HepG2 (cell line): ENCODE measurements around the gene SNAI3. TPM values are rescaled to one million over a fixed set of nuclear protein-coding genes. Genes with fewer than 3 reads are reported as not detected.

Source experiments
- ARHGAP35 ChIP-seq: sonication (generic); formaldehyde crosslinking; IDR thresholded peaks from 2 replicates; pipeline ENCODE4 v1.9.0; 2022; ENCODE audit warnings: mild to moderate bottlenecking, inconsistent platforms, moderate library complexity, missing genetic modification reagents, borderline replicate concordance
- CHCHD3 ChIP-seq: sonication (generic); formaldehyde crosslinking; IDR thresholded peaks from 2 replicates; pipeline ENCODE4 v1.8.0; 2022; ENCODE audit warnings: mild to moderate bottlenecking, missing genetic modification reagents, moderate library complexity
- ETV6 ChIP-seq: sonication (generic); formaldehyde crosslinking; conservative IDR thresholded peaks from 2 replicates; pipeline ENCODE4 v1.4.0; 2020; ENCODE audit warnings: missing genetic modification reagents
- EZH2 ChIP-seq: conservative IDR thresholded peaks from 2 replicates; pipeline ENCODE4 v1.6.1; 2012; ENCODE audit warnings: mild to moderate bottlenecking, low read depth, low read length, moderate library complexity
- FOSL1 ChIP-seq: sonication (generic); formaldehyde crosslinking; IDR thresholded peaks from 2 replicates; pipeline ENCODE4 v1.9.0; 2021; ENCODE audit warnings: missing genetic modification reagents, borderline replicate concordance
- ISX ChIP-seq: sonication (generic); formaldehyde crosslinking; conservative IDR thresholded peaks from 2 replicates; pipeline ENCODE4 v1.5.0; 2020; ENCODE audit warnings: missing genetic modification reagents
- KDM4B ChIP-seq: sonication (generic); formaldehyde crosslinking; IDR thresholded peaks from 2 replicates; pipeline ENCODE4 v1.4.0; 2020; ENCODE audit warnings: missing genetic modification reagents
- KDM6A ChIP-seq: IDR thresholded peaks from 2 replicates; pipeline ENCODE4 v1.6.1; 2016; ENCODE audit warnings: low read depth
- NBN ChIP-seq: fragments of 450-650 bp; conservative IDR thresholded peaks from 2 replicates; pipeline ENCODE4 v1.6.1; 2017
- NCOA1 ChIP-seq: sonication (generic); formaldehyde crosslinking; IDR thresholded peaks from 2 replicates; pipeline ENCODE4 v1.9.0; 2021; ENCODE audit warnings: missing genetic modification reagents
- PHF5A ChIP-seq: IDR thresholded peaks from one replicate; pipeline ENCODE4 v1.6.1; 2018; ENCODE audit warnings: low read depth, missing genetic modification reagents; ENCODE audit not compliant: unreplicated experiment
- RARG ChIP-seq: sonication (generic); formaldehyde crosslinking; IDR thresholded peaks from 2 replicates; pipeline ENCODE4 v1.4.0; 2020; ENCODE audit warnings: low read depth, mild to moderate bottlenecking, missing genetic modification reagents
- SMYD3 ChIP-seq: sonication (generic); formaldehyde crosslinking; IDR thresholded peaks from 2 replicates; pipeline ENCODE4 v1.8.1; 2023; ENCODE audit warnings: mild to moderate bottlenecking, missing genetic modification reagents
- SP2 ChIP-seq: sonication (generic); formaldehyde crosslinking; IDR thresholded peaks from 2 replicates; pipeline ENCODE4 v1.5.1; 2020; ENCODE audit warnings: mild to moderate bottlenecking, missing genetic modification reagents
- ZBTB20 ChIP-seq: sonication (generic); formaldehyde crosslinking; IDR thresholded peaks from 2 replicates; pipeline ENCODE4 v1.8.1; 2023; ENCODE audit warnings: missing genetic modification reagents, low read depth, mild to moderate bottlenecking, borderline replicate concordance
- ZNF280B ChIP-seq: sonication (generic); formaldehyde crosslinking; IDR thresholded peaks from 2 replicates; pipeline ENCODE4 v1.5.0; 2020; ENCODE audit warnings: missing genetic modification reagents, mild to moderate bottlenecking, borderline replicate concordance
- ZNF556 ChIP-seq: sonication (generic); formaldehyde crosslinking; IDR thresholded peaks from 2 replicates; pipeline ENCODE4 v1.4.0; 2020; ENCODE audit warnings: mild to moderate bottlenecking, missing genetic modification reagents, borderline replicate concordance
- ZNF678 ChIP-seq: sonication (generic); formaldehyde crosslinking; IDR thresholded peaks from 2 replicates; pipeline ENCODE4 v1.4.0; 2020; ENCODE audit warnings: mild to moderate bottlenecking, missing genetic modification reagents
- ZNF83 ChIP-seq: sonication (generic); formaldehyde crosslinking; IDR thresholded peaks from 2 replicates; pipeline ENCODE4 v1.4.0; 2020; ENCODE audit warnings: missing genetic modification reagents, mild to moderate bottlenecking, borderline replicate concordance
- ZNF879 ChIP-seq: sonication (generic); formaldehyde crosslinking; IDR thresholded peaks from 2 replicates; pipeline ENCODE4 v1.8.1; 2023; ENCODE audit warnings: missing genetic modification reagents
- polyA plus RNA-seq, 8 experiments: library from polyadenylated mRNA; depleted of rRNA in 3 of 8; stranded (reverse) in 7 of 8; unstranded in 1 of 8; fragments of >200 nt; fragmentation: Illumina TruSeq in 4 of 8; extraction: Trizol in 4 of 8; gene quantifications; 2 replicates each; pipeline versions ENCODE4 v1.2.1 to v1.2.3, GENCODE V29; 2011 to 2016; ENCODE audit warnings: low read depth in 4 of 8, missing spikeins in 1 of 8, mixed read lengths in 1 of 8; ENCODE audit not compliant: insufficient read depth in 1 of 8
- total RNA-seq, 5 experiments: library from RNA; depleted of rRNA; stranded (reverse); fragments of >200 nt; fragmentation: Illumina TruSeq; extraction: Trizol; gene quantifications; 2 replicates each; pipeline ENCODE4 v1.2.3, GENCODE V29; 2016; ENCODE audit warnings: low read depth in 1 of 5
- TF ChIP-seq, protein P1 (sequence below): sonication (generic); formaldehyde crosslinking; IDR thresholded peaks from 2 replicates; pipeline ENCODE4 v1.4.0; 2020; ENCODE audit warnings: missing genetic modification reagents
- TF ChIP-seq, protein P2 (sequence below): IDR thresholded peaks from 2 replicates; pipeline ENCODE4 v1.4.0; 2020; ENCODE audit warnings: mild to moderate bottlenecking, missing genetic modification reagents

Gene SNAI3
- total and polyA plus RNA-seq, 2 of the 13 experiments (the other 11 are each of a cell fraction or from before 2014, with no cell fraction given): 0.09 to 0.18 TPM

- TF ChIP-seq, protein P1, sequence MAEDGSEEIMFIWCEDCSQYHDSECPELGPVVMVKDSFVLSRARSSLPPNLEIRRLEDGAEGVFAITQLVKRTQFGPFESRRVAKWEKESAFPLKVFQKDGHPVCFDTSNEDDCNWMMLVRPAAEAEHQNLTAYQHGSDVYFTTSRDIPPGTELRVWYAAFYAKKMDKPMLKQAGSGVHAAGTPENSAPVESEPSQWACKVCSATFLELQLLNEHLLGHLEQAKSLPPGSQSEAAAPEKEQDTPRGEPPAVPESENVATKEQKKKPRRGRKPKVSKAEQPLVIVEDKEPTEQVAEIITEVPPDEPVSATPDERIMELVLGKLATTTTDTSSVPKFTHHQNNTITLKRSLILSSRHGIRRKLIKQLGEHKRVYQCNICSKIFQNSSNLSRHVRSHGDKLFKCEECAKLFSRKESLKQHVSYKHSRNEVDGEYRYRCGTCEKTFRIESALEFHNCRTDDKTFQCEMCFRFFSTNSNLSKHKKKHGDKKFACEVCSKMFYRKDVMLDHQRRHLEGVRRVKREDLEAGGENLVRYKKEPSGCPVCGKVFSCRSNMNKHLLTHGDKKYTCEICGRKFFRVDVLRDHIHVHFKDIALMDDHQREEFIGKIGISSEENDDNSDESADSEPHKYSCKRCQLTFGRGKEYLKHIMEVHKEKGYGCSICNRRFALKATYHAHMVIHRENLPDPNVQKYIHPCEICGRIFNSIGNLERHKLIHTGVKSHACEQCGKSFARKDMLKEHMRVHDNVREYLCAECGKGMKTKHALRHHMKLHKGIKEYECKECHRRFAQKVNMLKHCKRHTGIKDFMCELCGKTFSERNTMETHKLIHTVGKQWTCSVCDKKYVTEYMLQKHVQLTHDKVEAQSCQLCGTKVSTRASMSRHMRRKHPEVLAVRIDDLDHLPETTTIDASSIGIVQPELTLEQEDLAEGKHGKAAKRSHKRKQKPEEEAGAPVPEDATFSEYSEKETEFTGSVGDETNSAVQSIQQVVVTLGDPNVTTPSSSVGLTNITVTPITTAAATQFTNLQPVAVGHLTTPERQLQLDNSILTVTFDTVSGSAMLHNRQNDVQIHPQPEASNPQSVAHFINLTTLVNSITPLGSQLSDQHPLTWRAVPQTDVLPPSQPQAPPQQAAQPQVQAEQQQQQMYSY (CRISPR knock-in tag): no peak
- TF ChIP-seq SP2 (CRISPR knock-in tag) (no peak), EZH2 (peak; percentile 92), KDM4B (no peak), ZNF678 (no peak), RARG (CRISPR knock-in tag) (no peak), KDM6A (CRISPR knock-in tag) (no peak), CHCHD3 (CRISPR knock-in tag) (no peak), NBN (no peak), ZNF280B (CRISPR knock-in tag) (peak; percentile 42; the same call in 1 of the 2 replicates), FOSL1 (CRISPR knock-in tag) (no peak), ZNF879 (CRISPR knock-in tag) (no peak), ZNF83 (CRISPR knock-in tag) (no peak), NCOA1 (CRISPR knock-in tag) (no peak), ARHGAP35 (CRISPR knock-in tag) (no peak), SMYD3 (CRISPR knock-in tag) (no peak), PHF5A (CRISPR knock-in tag) (no peak), ISX (no peak), ETV6 (no peak), ZBTB20 (no peak), ZNF556 (CRISPR knock-in tag) (0 out of 2 replicates have a peak, but pooled peaks have one; percentile 69)
- TF ChIP-seq, protein P2, sequence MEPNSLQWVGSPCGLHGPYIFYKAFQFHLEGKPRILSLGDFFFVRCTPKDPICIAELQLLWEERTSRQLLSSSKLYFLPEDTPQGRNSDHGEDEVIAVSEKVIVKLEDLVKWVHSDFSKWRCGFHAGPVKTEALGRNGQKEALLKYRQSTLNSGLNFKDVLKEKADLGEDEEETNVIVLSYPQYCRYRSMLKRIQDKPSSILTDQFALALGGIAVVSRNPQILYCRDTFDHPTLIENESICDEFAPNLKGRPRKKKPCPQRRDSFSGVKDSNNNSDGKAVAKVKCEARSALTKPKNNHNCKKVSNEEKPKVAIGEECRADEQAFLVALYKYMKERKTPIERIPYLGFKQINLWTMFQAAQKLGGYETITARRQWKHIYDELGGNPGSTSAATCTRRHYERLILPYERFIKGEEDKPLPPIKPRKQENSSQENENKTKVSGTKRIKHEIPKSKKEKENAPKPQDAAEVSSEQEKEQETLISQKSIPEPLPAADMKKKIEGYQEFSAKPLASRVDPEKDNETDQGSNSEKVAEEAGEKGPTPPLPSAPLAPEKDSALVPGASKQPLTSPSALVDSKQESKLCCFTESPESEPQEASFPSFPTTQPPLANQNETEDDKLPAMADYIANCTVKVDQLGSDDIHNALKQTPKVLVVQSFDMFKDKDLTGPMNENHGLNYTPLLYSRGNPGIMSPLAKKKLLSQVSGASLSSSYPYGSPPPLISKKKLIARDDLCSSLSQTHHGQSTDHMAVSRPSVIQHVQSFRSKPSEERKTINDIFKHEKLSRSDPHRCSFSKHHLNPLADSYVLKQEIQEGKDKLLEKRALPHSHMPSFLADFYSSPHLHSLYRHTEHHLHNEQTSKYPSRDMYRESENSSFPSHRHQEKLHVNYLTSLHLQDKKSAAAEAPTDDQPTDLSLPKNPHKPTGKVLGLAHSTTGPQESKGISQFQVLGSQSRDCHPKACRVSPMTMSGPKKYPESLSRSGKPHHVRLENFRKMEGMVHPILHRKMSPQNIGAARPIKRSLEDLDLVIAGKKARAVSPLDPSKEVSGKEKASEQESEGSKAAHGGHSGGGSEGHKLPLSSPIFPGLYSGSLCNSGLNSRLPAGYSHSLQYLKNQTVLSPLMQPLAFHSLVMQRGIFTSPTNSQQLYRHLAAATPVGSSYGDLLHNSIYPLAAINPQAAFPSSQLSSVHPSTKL (CRISPR knock-in tag): no peak
Measured at GRCh38 chr16:88639231-88640038, 46.9 kb downstream of the SNAI3 start (continued).
